ENCODE results near the gene BBS9. TPM values are rescaled to one million over a fixed set of nuclear protein-coding genes. Genes with fewer than 3 reads are reported as not detected.

BBS9 gene
- total and polyA plus RNA-seq, 7 donors: 2.4 to 36.6 (median 30.5) TPM

GRCh38 chr7:33428415-33428814 lies 299.1 kb downstream of the BBS9 start:
- Histone ChIP-seq H3K9me3 (no peaks in the 10 kb centered on the region), H3K4me3 (no peak overlapping the region), H3K27me3 (no peaks in the 10 kb centered on the region), H3K4me1 (peaks cover 0 to 8% (median 0%) of the 10 kb centered on the region in 4 donors), H3K36me3 (no peaks in the 10 kb centered on the region), H3K27ac (no peak overlapping the region)
- DNase-seq: no peak
- intact Hi-C loops (cut with DNase I): no loop called here
- no peak for TF ChIP-seq POLR2AphosphoS5 (IDR thresholded peaks at IDR 0.05)
- TF ChIP-seq EP300 (IDR thresholded peaks at IDR 0.05): no peak
- no peak for TF ChIP-seq POLR2A (IDR thresholded peaks at IDR 0.05)
- TF ChIP-seq CTCF (IDR thresholded peaks at IDR 0.05): no peak

- no peaks in the 10 kb centered on the region for H3K36me3 ChIP-seq
- H3K4me3 ChIP-seq: no peak overlapping the region
- H3K9me3 ChIP-seq: no peaks in the 10 kb centered on the region
- no peaks in the 10 kb centered on the region for H3K27me3 ChIP-seq
- TF ChIP-seq POLR2A (IDR thresholded peaks at IDR 0.05): no peak
- intact Hi-C loops (cut with DNase I): no loop called here
- no peak overlapping the region for H3K27ac ChIP-seq
- peaks cover 0 to 3% (median 0%) of the 10 kb centered on the region in 4 donors for H3K4me1 ChIP-seq
- no peak for DNase-seq
- 94 to 97% methylated on average over 2 of the region's 2 CpGs for WGBS, 2 donors
Measured at GRCh38 chr7:33431543-33431942, 302.2 kb downstream of the BBS9 start.

- 90 to 98% methylated on average over 1 of the region's 1 CpG for WGBS, 2 donors
- intact Hi-C loops (cut with DNase I): no loop called here
Measured at GRCh38 chr7:33432821-33433220, 303.5 kb downstream of the BBS9 start.

GRCh38 chr7:33433357-33433756 lies 304.0 kb downstream of the BBS9 start:
- no peaks in the 10 kb centered on the region for H3K36me3 ChIP-seq
- H3K4me1 ChIP-seq: no peaks in the 10 kb centered on the region
- 97 to 98% methylated on average over 2 of the region's 2 CpGs for WGBS, 2 donors
- H3K27ac ChIP-seq: no peak overlapping the region
- no peak for DNase-seq
- TF ChIP-seq CTCF (IDR thresholded peaks at IDR 0.05): no peak
- no peak for TF ChIP-seq POLR2AphosphoS5 (IDR thresholded peaks at IDR 0.05)
- TF ChIP-seq EP300 (IDR thresholded peaks at IDR 0.05): no peak
- TF ChIP-seq POLR2A (IDR thresholded peaks at IDR 0.05): no peak
- no peak overlapping the region for H3K4me3 ChIP-seq
- no peaks in the 10 kb centered on the region for H3K27me3 ChIP-seq
- intact Hi-C loops (cut with DNase I): no loop called here
- H3K9me3 ChIP-seq: no peaks in the 10 kb centered on the region

More at GRCh38 chr7:33432821-33433220, 303.5 kb downstream of the BBS9 start:
- no peaks in the 10 kb centered on the region for H3K4me1 ChIP-seq
- no peaks in the 10 kb centered on the region for H3K36me3 ChIP-seq
- H3K27me3 ChIP-seq: no peaks in the 10 kb centered on the region
- H3K4me3 ChIP-seq: no peak overlapping the region
- no peaks in the 10 kb centered on the region for H3K9me3 ChIP-seq
- no peak overlapping the region for H3K27ac ChIP-seq
- TF ChIP-seq POLR2A (IDR thresholded peaks at IDR 0.05) (no peak), POLR2AphosphoS5 (IDR thresholded peaks at IDR 0.05) (no peak), CTCF (IDR thresholded peaks at IDR 0.05) (no peak), EP300 (IDR thresholded peaks at IDR 0.05) (no peak)
- no peak for DNase-seq

- 68 to 76% methylated on average over 4 of the region's 4 CpGs for WGBS, 2 donors
- TF ChIP-seq POLR2AphosphoS5 (IDR thresholded peaks at IDR 0.05): peak in 1 of 4 donors; percentile 15
- no peak for TF ChIP-seq POLR2A (IDR thresholded peaks at IDR 0.05)
- TF ChIP-seq EP300 (IDR thresholded peaks at IDR 0.05): no peak
- no peak for TF ChIP-seq CTCF (IDR thresholded peaks at IDR 0.05)
- intact Hi-C loops (cut with DNase I): no loop called here
Measured at GRCh38 chr7:33444511-33444910, 315.1 kb downstream of the BBS9 start.

More at GRCh38 chr7:33444511-33444910, 315.1 kb downstream of the BBS9 start:
- H3K36me3 ChIP-seq: no peaks in the 10 kb centered on the region
- no peak overlapping the region for H3K27ac ChIP-seq
- H3K4me1 ChIP-seq: peaks cover 0 to 6% (median 2%) of the 10 kb centered on the region in 4 donors
- no peak overlapping the region for H3K4me3 ChIP-seq
- no peaks in the 10 kb centered on the region for H3K27me3 ChIP-seq
- peak; percentile 61 for DNase-seq
- H3K9me3 ChIP-seq: no peaks in the 10 kb centered on the region
